Measurements from ENCODE around the gene COL6A3. TPM values are rescaled to one million over a fixed set of nuclear protein-coding genes. Genes with fewer than 3 reads are reported as not detected.
"Not testable (repeated sequence)": the region's sequence is repeated elsewhere in the genome, so short reads cannot be mapped to it uniquely, and the experiment has no call there.

Gene COL6A3
- total RNA-seq, 1 experiment from 2014 or later = 45.0 TPM

DNA sequence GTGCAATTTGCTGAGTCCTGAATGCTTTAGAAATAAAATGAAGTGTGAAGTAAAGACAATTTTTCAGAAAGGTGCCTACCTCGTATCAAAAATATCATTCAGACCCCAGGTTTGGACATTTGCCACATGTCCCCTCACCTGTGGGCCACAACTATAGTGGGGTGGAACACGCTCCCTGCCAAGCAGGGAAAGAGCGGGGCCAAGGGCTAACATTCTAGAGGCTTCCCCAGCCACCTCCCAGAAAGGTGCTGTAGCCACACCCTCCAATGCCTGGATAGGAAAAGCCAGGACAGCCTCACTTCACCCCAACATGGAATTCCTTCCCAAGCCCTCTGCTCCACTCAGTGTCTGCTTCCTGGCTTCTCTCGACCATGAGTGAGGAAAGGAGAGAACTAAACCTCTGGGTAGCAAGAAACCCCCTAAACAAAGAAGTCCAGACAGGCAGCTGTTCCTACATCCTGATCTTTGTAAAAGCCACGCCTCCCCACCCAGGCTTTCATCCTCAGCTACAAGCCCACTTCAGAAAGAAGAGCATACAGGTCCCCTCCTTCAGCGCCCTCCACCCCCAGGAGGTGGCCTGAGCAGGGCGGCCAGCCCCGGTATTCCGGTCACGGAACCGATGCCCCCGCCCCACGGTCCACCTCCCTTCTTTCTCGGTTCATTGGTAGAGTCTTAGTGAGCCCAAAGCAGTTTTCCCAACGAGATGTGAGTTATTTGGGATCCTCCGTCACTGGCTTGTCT lies 2.1 kb downstream of the COL6A3 start:
- Histone ChIP-seq H3K4me2 (ENCODE audit: low read length) (no peak overlapping the region), H3K9me2 (replicated peaks; ENCODE audit: low read length) (no peaks in the 10 kb centered on the region), H3K4me1 (ENCODE audit: insufficient read depth, low read length) (no peaks in the 10 kb centered on the region), H3K27ac (ENCODE audit: low read length) (no peak overlapping the region), H3K27me3 (ENCODE audit: low read length) (no peaks in the 10 kb centered on the region), H2AFZ (ENCODE audit: low read length) (no peak overlapping the region), H4K20me1 (ENCODE audit: low read length) (no peaks in the 10 kb centered on the region), H3K9me3 (ENCODE audit: low read length) (no peaks in the 10 kb centered on the region), H3F3A (ENCODE audit: low read length, unreplicated experiment) (no peaks in the 10 kb centered on the region), H3K79me2 (ENCODE audit: low read length) (no peaks in the 10 kb centered on the region), H3K9ac (ENCODE audit: low read length) (no peak overlapping the region), H3K36me3 (ENCODE audit: low read depth, low read length) (0 out of 2 replicates have a peak, but pooled peaks cover 2% of the 10 kb centered on the region), H3K4me3 (ENCODE audit: low read length) (no peak overlapping the region)
- intact Hi-C loops (cut with micrococcal nuclease) = loop anchor here (5.0 kb wide), 1 partner anchor 260 kb away; no protein-coding TSS in a partner anchor
- BruUV-seq (replicated peaks) = no TSS peak
- DNase-seq (no peak), ATAC-seq (no peak; the same call in 1 of the 2 replicates)
- TF ChIP-seq EZH2 (IDR thresholded peaks at IDR 0.05; ENCODE audit: low read length, unreplicated experiment) (no peak), EZH2phosphoT487 (IDR thresholded peaks at IDR 0.05; ENCODE audit: borderline replicate concordance, low read length) (no peak)
- TF ChIP-seq, protein P1, sequence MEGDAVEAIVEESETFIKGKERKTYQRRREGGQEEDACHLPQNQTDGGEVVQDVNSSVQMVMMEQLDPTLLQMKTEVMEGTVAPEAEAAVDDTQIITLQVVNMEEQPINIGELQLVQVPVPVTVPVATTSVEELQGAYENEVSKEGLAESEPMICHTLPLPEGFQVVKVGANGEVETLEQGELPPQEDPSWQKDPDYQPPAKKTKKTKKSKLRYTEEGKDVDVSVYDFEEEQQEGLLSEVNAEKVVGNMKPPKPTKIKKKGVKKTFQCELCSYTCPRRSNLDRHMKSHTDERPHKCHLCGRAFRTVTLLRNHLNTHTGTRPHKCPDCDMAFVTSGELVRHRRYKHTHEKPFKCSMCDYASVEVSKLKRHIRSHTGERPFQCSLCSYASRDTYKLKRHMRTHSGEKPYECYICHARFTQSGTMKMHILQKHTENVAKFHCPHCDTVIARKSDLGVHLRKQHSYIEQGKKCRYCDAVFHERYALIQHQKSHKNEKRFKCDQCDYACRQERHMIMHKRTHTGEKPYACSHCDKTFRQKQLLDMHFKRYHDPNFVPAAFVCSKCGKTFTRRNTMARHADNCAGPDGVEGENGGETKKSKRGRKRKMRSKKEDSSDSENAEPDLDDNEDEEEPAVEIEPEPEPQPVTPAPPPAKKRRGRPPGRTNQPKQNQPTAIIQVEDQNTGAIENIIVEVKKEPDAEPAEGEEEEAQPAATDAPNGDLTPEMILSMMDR (conservative IDR thresholded peaks at IDR 0.05; ENCODE audit: low read depth, low read length) = no peak
- CTCF ChIA-PET = no interaction called here
- POLR2A ChIA-PET (ENCODE audit: unreplicated experiment) = interaction anchor here (0.6 kb wide), 1 partner anchor 158 kb away, joined by 6 read pairs; no protein-coding TSS in a partner anchor

- Histone ChIP-seq H4K20me1 (ENCODE audit: low read length) (no peaks in the 10 kb centered on the region), H3K27me3 (ENCODE audit: low read length) (no peaks in the 10 kb centered on the region), H3K4me3 (ENCODE audit: low read length) (no peak overlapping the region), H3K4me2 (ENCODE audit: low read length) (no peak overlapping the region), H3K9ac (ENCODE audit: low read length) (no peak overlapping the region), H2AFZ (ENCODE audit: low read length) (no peak overlapping the region), H3K27ac (ENCODE audit: low read length) (no peak overlapping the region), H3K79me2 (ENCODE audit: low read length) (no peaks in the 10 kb centered on the region), H3K9me3 (ENCODE audit: low read length) (no peaks in the 10 kb centered on the region), H3K36me3 (ENCODE audit: low read depth, low read length) (no peaks in the 10 kb centered on the region), H3F3A (ENCODE audit: low read length, unreplicated experiment) (no peaks in the 10 kb centered on the region), H3K4me1 (ENCODE audit: insufficient read depth, low read length) (no peaks in the 10 kb centered on the region), H3K9me2 (replicated peaks; ENCODE audit: low read length) (no peaks in the 10 kb centered on the region)
- ChIA-PET CTCF (interaction anchor here (0.5 to 0.6 kb wide), 2 partner anchors 227 to 254 kb away, joined by 3 read pairs; no protein-coding TSS in a partner anchor), POLR2A (ENCODE audit: unreplicated experiment) (no interaction called here)
- TF ChIP-seq, protein P1 (conservative IDR thresholded peaks at IDR 0.05; ENCODE audit: low read depth, low read length) = no peak
- no peak for TF ChIP-seq EZH2phosphoT487 (IDR thresholded peaks at IDR 0.05; ENCODE audit: borderline replicate concordance, low read length)
- TF ChIP-seq EZH2 (IDR thresholded peaks at IDR 0.05; ENCODE audit: low read length, unreplicated experiment) = no peak
- no peak for DNase-seq
- intact Hi-C loops (cut with micrococcal nuclease) = loop anchor here (5.0 kb wide), 1 partner anchor 259 kb away; no protein-coding TSS in a partner anchor
- ATAC-seq = no peak
- BruUV-seq (replicated peaks) = no TSS peak
These were observed 2.8 kb downstream of the COL6A3 start for GRCh38 chr2:237411092-237411601.

DNA sequence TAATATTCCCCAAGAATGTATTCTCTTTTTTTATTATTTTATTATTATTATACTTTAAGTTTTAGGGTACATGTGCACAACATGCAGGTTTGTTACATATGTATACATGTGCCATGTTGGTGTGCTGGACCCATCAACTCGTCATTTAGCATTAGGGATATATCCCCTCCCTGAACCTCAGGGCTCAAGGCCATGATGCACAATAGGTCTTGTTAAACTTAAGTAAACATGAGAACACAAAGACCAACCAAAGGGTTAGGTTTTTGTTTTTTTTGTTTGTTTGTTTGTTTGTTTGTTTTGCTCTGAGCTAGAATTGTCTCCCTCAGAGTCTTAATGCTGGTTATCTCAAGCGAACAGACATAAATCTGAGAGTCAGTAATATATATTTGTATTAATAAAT lies 4.7 kb downstream of the COL6A3 start:
- H3K36me3 ChIP-seq (ENCODE audit: low read depth, low read length); BruUV-seq (replicated peaks); H2AFZ ChIP-seq (ENCODE audit: low read length); H4K20me1 ChIP-seq (ENCODE audit: low read length); H3F3A ChIP-seq (ENCODE audit: low read length, unreplicated experiment); H3K9ac ChIP-seq (ENCODE audit: low read length); H3K9me3 ChIP-seq (ENCODE audit: low read length); H3K79me2 ChIP-seq (ENCODE audit: low read length); ATAC-seq; H3K4me3 ChIP-seq (ENCODE audit: low read length); intact Hi-C loops (cut with micrococcal nuclease); H3K27me3 ChIP-seq (ENCODE audit: low read length); DNase-seq; POLR2A ChIA-PET (ENCODE audit: unreplicated experiment); H3K27ac ChIP-seq (ENCODE audit: low read length); H3K4me2 ChIP-seq (ENCODE audit: low read length); H3K4me1 ChIP-seq (ENCODE audit: insufficient read depth, low read length); H3K9me2 ChIP-seq (replicated peaks; ENCODE audit: low read length): not testable (repeated sequence)
- CTCF ChIA-PET = interaction anchor here (0.5 to 1.2 kb wide), 5 partner anchors 11 to 1073 kb away, joined by 3 to 17 read pairs (median 3); no protein-coding TSS in a partner anchor

Data from PC-3 (cell line).